Islet of Langerhans (tissue), 1 donor: ENCODE data around the gene ADGRB2.

Source experiments
- FAIRE-seq: peaks from one replicate; lab custom pipeline; 2011; peaks lifted over from hg19 to GRCh38; lab: Jason Lieb, UNC

The ADGRB2 gene

DNA sequence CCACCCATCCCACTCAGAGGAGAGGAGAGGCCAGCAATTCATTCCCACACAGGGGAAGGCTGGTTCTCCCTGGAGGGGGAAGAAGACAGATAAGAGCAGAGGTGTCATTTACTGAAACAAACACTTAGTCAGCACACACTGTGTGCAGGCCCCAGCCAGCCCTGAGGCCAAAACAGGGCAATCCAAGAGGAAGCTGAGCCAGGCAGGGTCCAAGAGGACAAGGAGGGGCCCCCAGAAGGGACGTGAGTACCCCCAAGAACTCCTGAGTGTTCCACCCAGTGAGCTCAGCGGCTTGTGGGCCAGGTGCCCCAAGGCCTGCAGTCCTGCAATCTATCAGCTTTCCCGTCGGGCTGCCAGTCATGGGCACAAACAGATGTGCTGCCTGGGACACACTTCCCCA lies 15.8 kb downstream of the ADGRB2 start:
- FAIRE-seq = no peak

DNA sequence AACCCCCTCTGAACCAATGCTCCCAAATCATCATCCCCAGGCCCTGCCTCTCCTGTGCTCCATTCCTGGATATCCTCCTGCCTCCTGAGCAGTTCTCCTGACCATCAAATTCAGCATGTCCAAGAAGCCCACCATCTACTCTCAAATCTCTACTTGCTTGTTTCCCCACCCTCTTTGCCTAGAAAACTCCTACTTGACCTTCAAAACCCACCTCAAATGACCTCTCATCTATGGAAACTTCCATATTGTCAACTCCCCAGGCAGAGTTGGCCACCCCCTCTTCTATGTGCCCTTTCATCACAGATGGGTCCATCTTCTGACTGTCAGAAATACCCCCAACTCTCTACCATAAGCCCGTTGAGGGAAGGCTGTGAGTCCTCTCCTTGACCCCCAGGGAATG lies 16.8 kb downstream of the ADGRB2 start:
- FAIRE-seq = no peak

DNA sequence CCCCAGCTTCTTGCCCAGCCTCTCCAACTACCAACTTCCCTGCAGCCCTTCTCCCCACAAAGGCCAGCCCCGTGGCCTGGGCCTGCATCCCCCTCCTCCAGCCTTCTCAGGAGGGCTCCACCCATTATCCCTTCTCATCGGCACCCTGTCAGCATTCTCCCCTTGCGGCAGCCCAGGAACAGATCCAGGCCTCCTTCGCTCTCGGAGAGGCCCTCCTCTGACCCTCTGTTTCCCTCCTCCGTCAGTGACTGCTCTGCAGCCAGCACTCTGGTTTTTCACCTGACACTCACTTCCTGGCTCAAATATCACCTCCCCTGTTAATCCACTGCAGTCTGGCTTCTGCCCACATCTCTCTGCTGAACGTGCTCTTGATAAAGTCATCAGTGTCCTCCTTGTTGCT lies 17.5 kb downstream of the ADGRB2 start:
- FAIRE-seq = no peak

- FAIRE-seq = no peak
These were observed 18.0 kb downstream of the ADGRB2 start for GRCh38 chr1:31745946-31746670.

DNA sequence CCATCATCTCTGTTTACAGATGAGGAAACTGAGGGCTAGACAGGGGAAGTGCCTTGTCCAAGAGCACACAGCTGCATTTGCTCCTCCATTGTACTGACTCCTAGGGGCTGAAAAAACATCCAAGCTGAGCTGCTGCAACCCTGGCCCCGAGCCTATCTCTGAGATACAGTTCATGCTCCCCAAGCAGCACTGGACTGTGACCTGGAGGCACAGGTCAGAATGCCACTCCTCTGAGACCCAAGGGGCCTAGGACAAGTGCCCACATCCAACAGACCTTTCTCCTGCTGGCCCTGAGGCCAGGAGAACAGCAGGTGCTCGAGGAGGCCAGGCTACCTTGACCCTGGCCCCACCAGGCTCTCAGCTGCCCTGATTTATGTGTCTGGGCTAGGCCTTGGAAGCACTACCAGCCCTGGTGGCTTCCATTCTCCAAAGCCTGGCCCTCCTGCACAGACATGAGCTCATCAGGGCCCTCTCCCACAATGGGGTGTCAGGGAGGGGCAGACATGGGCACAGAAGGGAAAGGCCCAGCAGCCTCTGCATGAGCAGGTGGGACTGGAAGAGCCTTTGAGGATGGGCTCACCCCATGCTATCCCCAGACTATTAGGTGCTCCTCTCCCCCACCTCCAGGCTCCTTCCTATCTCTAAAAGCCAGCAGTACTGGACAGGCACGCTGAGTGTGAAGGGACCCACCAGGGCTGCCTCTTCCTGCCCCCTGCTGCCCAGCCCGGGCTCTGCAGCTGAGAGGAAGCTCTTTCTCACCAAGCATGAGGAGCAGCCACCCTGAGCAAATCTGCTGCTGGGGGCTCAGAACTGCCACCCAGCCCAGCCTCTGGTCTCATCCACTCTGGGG lies 18.8 kb downstream of the ADGRB2 start:
- FAIRE-seq = no peak

DNA sequence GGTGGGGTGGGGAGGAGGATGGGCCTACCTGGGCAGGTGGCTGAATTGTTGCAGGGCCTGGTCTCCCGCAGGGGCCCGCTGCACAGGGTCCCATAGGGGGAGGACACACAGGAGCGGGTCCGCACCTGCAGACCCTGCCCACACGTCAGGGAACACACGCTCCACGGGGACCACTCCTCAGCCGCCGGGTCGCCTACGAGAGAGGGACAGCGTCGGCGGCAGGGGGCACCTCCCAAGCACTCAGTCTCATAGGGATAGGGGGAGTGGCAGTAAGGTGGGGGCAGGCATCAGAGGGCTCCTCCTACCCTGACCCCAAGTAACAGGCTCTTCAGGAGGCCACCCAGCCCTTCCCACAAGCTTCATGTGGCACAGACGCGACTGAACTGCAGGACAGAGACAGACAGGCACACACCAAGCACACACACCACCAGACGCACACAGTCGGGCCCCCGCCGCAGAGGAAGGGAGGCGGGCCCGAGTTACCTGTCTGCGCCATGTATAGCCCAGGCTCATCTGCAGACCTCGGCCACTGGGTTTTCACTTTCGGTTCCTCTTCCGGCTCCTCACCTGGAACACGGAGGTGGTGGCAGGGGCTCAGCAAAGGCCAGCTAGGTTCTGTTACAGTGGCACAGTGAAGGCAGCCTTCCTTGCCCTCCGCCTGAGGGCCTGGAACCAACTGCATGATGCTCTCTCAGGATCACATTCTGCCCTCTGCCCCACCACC lies 19.8 kb downstream of the ADGRB2 start:
- FAIRE-seq = no peak

- FAIRE-seq = no peak
These were observed 21.5 kb downstream of the ADGRB2 start for GRCh38 chr1:31742462-31743212.

- no peak for FAIRE-seq
These were observed 24.8 kb downstream of the ADGRB2 start for GRCh38 chr1:31739346-31739745.

DNA sequence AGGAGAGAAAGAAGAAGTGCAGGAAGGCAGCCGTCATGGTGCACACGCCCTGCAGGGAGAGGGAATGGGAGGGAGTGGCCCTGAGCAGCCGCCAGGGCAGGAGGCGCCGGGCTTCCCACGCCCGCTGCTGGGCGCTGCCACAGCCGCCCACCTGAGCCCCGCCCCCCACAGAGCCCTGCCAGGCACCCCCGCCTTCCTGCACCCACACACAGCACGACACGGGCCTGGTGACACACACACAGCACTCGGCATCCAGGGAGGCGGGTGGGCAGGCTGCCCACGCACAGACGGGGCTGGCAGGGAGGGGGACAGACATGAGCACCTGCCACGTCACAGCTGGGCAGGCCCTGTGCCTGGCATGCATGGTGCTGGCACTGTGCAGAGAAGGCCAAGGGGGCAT lies 27.5 kb downstream of the ADGRB2 start:
- FAIRE-seq = no peak

DNA sequence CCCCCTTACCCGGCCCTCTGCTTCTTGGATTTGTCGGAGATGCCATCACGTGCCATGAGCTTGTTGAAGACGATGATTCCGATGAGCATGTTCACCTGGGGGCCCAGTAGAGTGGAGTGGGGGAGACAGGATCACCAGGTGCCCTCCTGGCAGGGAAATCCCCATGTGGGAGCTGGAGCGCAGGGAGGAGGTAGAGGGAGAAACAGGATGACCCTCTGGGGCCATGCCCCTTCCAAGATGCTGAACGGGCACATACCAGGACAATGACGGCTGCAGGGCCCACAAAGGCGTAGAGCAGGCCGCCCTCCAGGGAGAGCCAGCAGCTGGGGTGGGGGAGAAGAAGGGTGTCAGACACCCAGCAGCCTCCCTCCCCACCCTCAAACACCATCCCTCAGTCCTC lies 28.6 kb downstream of the ADGRB2 start:
- FAIRE-seq = no peak

DNA sequence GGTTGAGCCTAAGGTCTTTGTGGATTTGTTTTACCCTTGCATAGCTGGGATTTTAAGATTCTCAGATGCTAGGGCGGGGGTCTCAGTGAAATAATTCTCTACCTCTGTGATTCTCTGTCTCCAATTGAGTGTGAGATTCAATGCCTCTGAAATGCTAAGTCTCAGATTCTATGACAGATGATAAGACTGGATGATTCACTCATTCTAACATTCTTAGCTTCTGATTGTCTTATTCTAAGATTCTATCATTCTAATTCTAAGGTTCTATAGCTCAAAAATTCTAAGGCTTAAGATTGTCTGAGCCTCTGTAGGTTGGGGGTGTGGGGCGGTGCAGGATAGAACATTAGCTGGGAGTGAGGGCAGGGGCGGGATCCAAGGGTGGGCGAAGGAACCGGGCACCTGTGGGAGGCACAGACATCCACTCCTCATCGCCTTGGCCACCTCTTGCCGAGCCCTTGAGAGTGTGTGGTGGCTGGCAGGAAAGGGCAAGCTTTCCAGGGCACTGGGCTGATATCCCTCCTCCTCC lies 29.5 kb downstream of the ADGRB2 start:
- FAIRE-seq = no peak

DNA sequence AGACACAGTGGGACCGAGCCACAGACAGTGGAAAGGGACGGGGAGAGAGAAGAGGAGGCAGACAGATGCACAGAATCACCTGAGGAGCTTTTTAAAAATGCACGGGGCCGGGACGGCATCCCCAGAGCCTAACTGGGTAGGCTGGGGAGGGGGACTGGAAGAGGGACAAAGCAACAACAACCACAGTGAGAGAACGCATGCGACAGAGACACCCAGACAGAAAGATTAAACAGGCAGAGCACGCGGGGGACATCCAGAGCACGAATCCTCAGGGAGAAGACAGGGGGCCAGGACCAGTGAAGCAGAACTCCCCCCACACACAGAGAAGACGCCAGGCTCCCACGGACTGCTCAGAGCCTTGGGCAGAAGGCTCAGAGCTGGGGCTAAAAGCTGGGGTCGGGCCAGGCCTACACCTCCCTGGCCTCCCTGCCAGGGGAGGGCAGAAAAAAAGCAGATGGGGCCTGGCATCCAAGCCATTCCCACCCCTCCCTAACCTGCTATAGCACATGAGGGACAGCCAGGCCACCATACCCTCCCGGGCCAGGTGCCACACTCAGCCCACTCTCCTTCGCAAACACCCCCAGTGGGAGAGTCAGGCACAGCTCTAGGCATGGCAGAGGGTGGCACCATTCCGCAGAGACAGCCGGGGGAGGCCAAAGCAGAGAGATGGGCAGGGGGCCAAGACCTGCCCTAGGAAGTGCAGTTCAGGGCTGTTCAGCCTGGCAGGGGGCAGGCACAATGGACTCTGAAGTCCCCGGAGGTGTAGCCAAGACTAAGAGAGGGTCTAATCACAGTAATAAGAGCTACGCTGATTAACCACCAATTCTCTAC lies 30.5 kb downstream of the ADGRB2 start:
- no peak for FAIRE-seq

DNA sequence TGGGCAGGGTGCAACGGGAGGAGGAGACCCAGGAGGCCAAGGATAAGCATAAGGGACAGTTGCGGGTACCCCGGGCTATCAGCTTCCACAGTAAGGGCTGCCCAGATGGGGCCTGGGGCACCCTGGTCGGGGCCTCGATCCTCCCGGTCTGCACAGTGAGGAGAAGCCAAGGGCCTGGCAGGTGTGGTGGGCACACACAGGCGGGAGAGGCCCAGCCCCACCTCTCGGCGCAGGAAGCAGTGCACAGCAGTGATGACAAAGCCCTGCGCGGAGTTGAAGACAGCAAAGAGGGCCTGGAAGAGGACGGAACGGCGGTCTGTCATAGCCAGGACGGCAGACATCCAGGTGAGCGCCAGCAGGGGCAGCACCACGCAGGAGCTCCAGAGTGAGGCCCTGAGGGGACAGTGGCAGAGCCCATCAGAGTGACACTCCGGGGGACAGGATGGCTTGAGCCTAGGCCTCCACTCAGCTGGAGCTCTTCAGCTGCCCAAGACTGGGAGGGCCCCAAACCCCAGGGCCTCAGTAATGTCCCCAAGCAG lies 31.3 kb downstream of the ADGRB2 start:
- FAIRE-seq = no peak

GRCh38 chr1:31732343-31732742 lies 31.8 kb downstream of the ADGRB2 start:
- no peak for FAIRE-seq

GRCh38 chr1:31731049-31731565 lies 33.0 kb downstream of the ADGRB2 start:
- no peak for FAIRE-seq

GRCh38 chr1:31730336-31731048 lies 33.6 kb downstream of the ADGRB2 start:
- no peak for FAIRE-seq

GRCh38 chr1:31727849-31728248 lies 36.3 kb downstream of the ADGRB2 start:
- no peak for FAIRE-seq

GRCh38 chr1:31727195-31727594 lies 36.9 kb downstream of the ADGRB2 start:
- FAIRE-seq = no peak

DNA sequence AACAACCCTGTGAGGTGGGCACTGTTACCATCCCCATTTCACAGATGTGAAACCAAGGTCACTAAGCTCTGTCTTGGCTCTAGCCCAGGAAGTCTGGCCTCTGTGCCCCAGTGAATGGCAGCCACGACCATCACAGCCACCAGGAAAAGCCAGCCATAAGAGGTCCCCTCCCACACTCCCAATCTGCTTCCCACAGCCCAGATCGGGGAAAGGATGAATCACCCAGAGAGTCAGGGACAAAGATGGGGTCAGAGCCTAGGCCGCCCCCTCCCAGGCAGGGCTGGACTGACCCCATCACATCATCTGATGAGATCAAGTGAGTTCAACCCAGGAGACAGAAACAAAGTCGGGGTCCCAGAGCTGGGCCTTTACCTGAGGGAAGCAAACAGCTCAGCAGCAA lies 37.4 kb downstream of the ADGRB2 start:
- no peak for FAIRE-seq
